CD14-positive monocyte (primary cell): ENCODE results near the gene PROSER1. TPM values are rescaled to one million over a fixed set of nuclear protein-coding genes. Genes with fewer than 3 reads are reported as not detected.
A peak's percentile ranks its signal among the peaks of the same experiment; 100 is the strongest.

Experiments
- DNase-seq, 3 donors: peaks; one replicate each; pipeline ENCODE4 v3.0.0-alpha.2; 2011 to 2022
- H2AFZ ChIP-seq: 2 replicates; pipeline ENCODE4 v1.6.0; 2012; ENCODE audit warnings: mild to moderate bottlenecking, low read depth, low read length, inconsistent platforms; ENCODE audit not compliant: insufficient read depth, poor library complexity, severe bottlenecking
- H3K27ac ChIP-seq, 2 donors: 1 replicate in 1 of 2; 2 replicates in 1 of 2; pipeline ENCODE4 v1.5.1; 2012 to 2013; ENCODE audit warnings: low read length in 2 of 2, control low read depth in 1 of 2, inconsistent platforms in 1 of 2, low read depth in 1 of 2, mild to moderate bottlenecking in 1 of 2
- H3K27me3 ChIP-seq, 2 donors: one replicate each; pipeline versions ENCODE4 v1.6.0 to v1.6.1; 2011 to 2013; ENCODE audit warnings: low read length in 2 of 2; ENCODE audit not compliant: control insufficient read depth in 2 of 2, insufficient read depth in 2 of 2
- H3K36me3 ChIP-seq, 2 donors: replicated peaks in 1 of 2; 1 replicate in 1 of 2; 2 replicates in 1 of 2; pipeline versions ENCODE4 v1.5.1 to v1.6.1; 2012 to 2013; ENCODE audit warnings: low read length in 2 of 2, control low read depth in 1 of 2, inconsistent platforms in 1 of 2, mild to moderate bottlenecking in 1 of 2; ENCODE audit not compliant: insufficient read depth in 2 of 2, control insufficient read depth in 1 of 2
- H3K4me1 ChIP-seq, 2 donors: 1 replicate in 1 of 2; 2 replicates in 1 of 2; pipeline versions ENCODE4 v1.5.1 to v1.6.1; 2012 to 2013; ENCODE audit warnings: low read length in 2 of 2, control low read depth in 1 of 2, inconsistent platforms in 1 of 2, mild to moderate bottlenecking in 1 of 2, moderate library complexity in 1 of 2; ENCODE audit not compliant: insufficient read depth in 2 of 2, control insufficient read depth in 1 of 2
- H3K4me2 ChIP-seq: replicated peaks from 2 replicates; pipeline ENCODE3; 2012; ENCODE audit warnings: low read length, moderate library complexity, mild to moderate bottlenecking; ENCODE audit not compliant: poor library complexity, severe bottlenecking; ENCODE audit errors: extremely low read depth
- H3K4me3 ChIP-seq, 3 experiments: fragments of 200-600 bp in 1 of 3; sonication (generic) in 1 of 3; replicated peaks in 1 of 3; 1 replicate in 2 of 3; 2 replicates in 1 of 3; pipeline ENCODE4 v1.5.1; 2011 to 2013; ENCODE audit warnings: low read length in 3 of 3, mild to moderate bottlenecking in 3 of 3, control low read depth in 2 of 3, low read depth in 2 of 3, inconsistent platforms in 1 of 3, moderate library complexity in 1 of 3
- H3K79me2 ChIP-seq: 2 replicates; pipeline ENCODE4 v1.6.0; 2012; ENCODE audit warnings: mild to moderate bottlenecking, control low read depth, inconsistent platforms, low read length, moderate library complexity; ENCODE audit not compliant: insufficient read depth
- H3K9ac ChIP-seq: 2 replicates; pipeline ENCODE4 v1.6.0; 2017; ENCODE audit warnings: low read length, mild to moderate bottlenecking; ENCODE audit not compliant: insufficient read depth, poor library complexity, severe bottlenecking
- H3K9me3 ChIP-seq, 2 donors: replicated peaks in 1 of 2; 1 replicate in 1 of 2; 2 replicates in 1 of 2; pipeline versions ENCODE4 v1.5.1 to v1.6.1; 2012 to 2013; ENCODE audit warnings: low read length in 2 of 2, control low read depth in 1 of 2; ENCODE audit not compliant: control insufficient read depth in 1 of 2, insufficient read depth in 1 of 2
- H4K20me1 ChIP-seq: 2 replicates; pipeline ENCODE4 v1.6.0; 2012; ENCODE audit warnings: mild to moderate bottlenecking, low read length, control low read depth, moderate library complexity; ENCODE audit not compliant: insufficient read depth
- H3K27ac Mint-ChIP-seq, 7 donors: one replicate each; pipeline ENCODE4 v1.8.0; 2020; ENCODE audit warnings: mild to moderate bottlenecking in 7 of 7, mixed read lengths in 7 of 7, moderate library complexity in 6 of 7, inconsistent platforms in 2 of 7
- H3K27me3 Mint-ChIP-seq, 3 donors: one replicate each; pipeline ENCODE4 v1.8.0; 2021 to 2022; ENCODE audit warnings: low read depth in 3 of 3, mild to moderate bottlenecking in 3 of 3, mixed read lengths in 3 of 3, moderate library complexity in 3 of 3, inconsistent platforms in 1 of 3
- H3K36me3 Mint-ChIP-seq, 2 donors: one replicate each; pipeline ENCODE4 v1.8.0; 2020; ENCODE audit warnings: mixed read lengths in 2 of 2, inconsistent platforms in 1 of 2, mild to moderate bottlenecking in 1 of 2
- H3K4me1 Mint-ChIP-seq: one replicate; pipeline ENCODE4 v1.8.0; 2020; ENCODE audit warnings: mild to moderate bottlenecking, mixed read lengths
- H3K4me3 Mint-ChIP-seq, 2 donors: one replicate each; pipeline ENCODE4 v1.8.0; 2020; ENCODE audit warnings: mild to moderate bottlenecking in 2 of 2, mixed read lengths in 2 of 2, moderate library complexity in 1 of 2
- H3K9me3 Mint-ChIP-seq, 7 donors: one replicate each; pipeline ENCODE4 v1.8.0; 2020 to 2022; ENCODE audit warnings: mixed read lengths in 7 of 7, mild to moderate bottlenecking in 6 of 7, moderate library complexity in 6 of 7, inconsistent platforms in 2 of 7
- WGBS: methylation state at CpG from one replicate; pipeline ENCODE4 v1.1.5; 2013; ENCODE audit warnings: missing lambda C conversion rate; ENCODE audit not compliant: insufficient coverage; 5-methylcytosine and 5-hydroxymethylcytosine counted together
- intact Hi-C, 2 donors: fragments of 100-400 bp; cut with micrococcal nuclease; formaldehyde crosslinking; loops; one replicate each; pipeline versions ENCODE4 v1.15.0 to v1.15.1; 2023
- polyA plus RNA-seq, 3 donors: library from polyadenylated mRNA; depleted of rRNA in 1 of 3; unstranded in 2 of 3; stranded (reverse) in 1 of 3; fragments of 300-500 nt in 2 of 3; fragments of >200 nt in 1 of 3; fragmentation: Illumina TruSeq in 2 of 3; gene quantifications; 1 replicate in 2 of 3; 2 replicates in 1 of 3; pipeline ENCODE4 v1.2.3, GENCODE V29; 2012 to 2021
- TF ChIP-seq, protein P1 (sequence below): fragments of 200-600 bp; IDR thresholded peaks from one replicate; pipeline ENCODE4 v1.8.0; 2022; ENCODE audit warnings: antibody characterized with exemption, mild to moderate bottlenecking

The PROSER1 gene
- polyA plus RNA-seq, 3 donors: 4.6 to 28.5 (median 9.1) TPM

DNA sequence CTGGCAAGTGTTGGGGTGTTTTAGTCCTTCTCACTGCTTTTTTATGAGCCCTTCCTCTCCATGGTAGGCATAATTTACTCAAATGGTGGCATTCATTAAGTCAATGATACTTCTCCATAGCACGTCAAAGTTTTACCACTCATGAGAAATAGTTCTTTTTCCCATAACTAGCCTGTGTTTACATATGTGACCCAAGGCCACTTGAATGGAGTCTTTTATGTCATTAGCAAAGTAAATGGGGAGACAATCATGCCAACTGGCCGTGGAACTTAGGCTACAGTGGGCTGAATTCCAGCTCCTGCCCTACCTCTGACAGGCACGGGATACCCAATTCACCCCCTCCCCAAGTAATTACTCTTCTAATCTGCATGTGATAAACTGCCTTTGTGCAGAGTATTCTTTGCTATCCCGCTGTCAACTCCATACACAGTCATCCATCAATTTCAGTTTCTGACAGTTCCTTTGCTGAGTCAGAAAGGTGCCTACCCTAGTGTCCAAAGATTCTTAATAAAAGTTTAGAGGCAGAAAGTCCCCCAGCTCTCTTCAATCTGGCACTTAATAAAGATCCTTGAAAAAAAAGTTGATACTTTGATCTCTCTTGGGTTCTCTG is 16.9 kb downstream of the PROSER1 start:
- Histone ChIP-seq H4K20me1 (no peaks in the 10 kb centered on the region), H3K4me1 (no peaks in the 10 kb centered on the region), H3K4me3 (no peak overlapping the region), H3K27ac (no peak overlapping the region), H2AFZ (no peak overlapping the region), H3K79me2 (no peaks in the 10 kb centered on the region), H3K36me3 (peaks cover 78 to 96% of the 10 kb centered on the region in 2 donors), H3K4me2 (no peak overlapping the region), H3K9ac (no peak overlapping the region), H3K9me3 (no peaks in the 10 kb centered on the region), H3K27me3 (no peaks in the 10 kb centered on the region)
- TF ChIP-seq, protein P1, sequence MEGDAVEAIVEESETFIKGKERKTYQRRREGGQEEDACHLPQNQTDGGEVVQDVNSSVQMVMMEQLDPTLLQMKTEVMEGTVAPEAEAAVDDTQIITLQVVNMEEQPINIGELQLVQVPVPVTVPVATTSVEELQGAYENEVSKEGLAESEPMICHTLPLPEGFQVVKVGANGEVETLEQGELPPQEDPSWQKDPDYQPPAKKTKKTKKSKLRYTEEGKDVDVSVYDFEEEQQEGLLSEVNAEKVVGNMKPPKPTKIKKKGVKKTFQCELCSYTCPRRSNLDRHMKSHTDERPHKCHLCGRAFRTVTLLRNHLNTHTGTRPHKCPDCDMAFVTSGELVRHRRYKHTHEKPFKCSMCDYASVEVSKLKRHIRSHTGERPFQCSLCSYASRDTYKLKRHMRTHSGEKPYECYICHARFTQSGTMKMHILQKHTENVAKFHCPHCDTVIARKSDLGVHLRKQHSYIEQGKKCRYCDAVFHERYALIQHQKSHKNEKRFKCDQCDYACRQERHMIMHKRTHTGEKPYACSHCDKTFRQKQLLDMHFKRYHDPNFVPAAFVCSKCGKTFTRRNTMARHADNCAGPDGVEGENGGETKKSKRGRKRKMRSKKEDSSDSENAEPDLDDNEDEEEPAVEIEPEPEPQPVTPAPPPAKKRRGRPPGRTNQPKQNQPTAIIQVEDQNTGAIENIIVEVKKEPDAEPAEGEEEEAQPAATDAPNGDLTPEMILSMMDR: no peak
- no peaks in the 10 kb centered on the region for H3K9me3 Mint-ChIP-seq
- H3K27me3 Mint-ChIP-seq: no peaks in the 10 kb centered on the region
- 92% methylated on average over 2 of the region's 4 CpGs for WGBS
- peak overlapping the region in 1 of 7 donors; percentile 26 for H3K27ac Mint-ChIP-seq
- H3K36me3 Mint-ChIP-seq: peaks cover 74 to 90% of the 10 kb centered on the region in 2 donors
- no peak for DNase-seq
- intact Hi-C loops: no loop called here
- no peaks in the 10 kb centered on the region for H3K4me1 Mint-ChIP-seq
- no peak overlapping the region for H3K4me3 Mint-ChIP-seq

DNA sequence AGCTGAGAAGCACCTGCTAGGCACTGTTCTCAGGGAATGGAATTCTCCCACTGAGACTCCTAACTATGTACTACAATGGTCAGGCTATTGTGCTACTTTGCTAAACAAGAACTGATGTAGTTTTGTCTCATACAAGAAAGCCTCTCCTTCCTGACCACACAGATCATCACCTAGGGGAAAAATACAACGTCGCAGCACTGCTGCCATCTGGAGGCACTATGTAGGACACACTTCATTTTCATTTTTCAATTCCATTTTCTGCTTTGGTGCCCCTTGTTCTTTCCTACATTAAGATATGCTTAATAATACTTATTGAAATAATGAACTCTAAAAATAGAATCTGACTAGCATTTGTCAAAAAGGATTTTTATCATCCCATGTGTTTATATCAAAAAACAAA is 21.1 kb downstream of the PROSER1 start:
- no peaks in the 10 kb centered on the region for H3K79me2 ChIP-seq
- H4K20me1 ChIP-seq: no peaks in the 10 kb centered on the region
- DNase-seq: no peak
- H3K9ac ChIP-seq: no peak overlapping the region
- intact Hi-C loops: no loop called here
- no peak overlapping the region for H3K27ac ChIP-seq
- no peaks in the 10 kb centered on the region for H3K27me3 ChIP-seq
- H3K4me1 Mint-ChIP-seq: no peaks in the 10 kb centered on the region
- H3K9me3 ChIP-seq: no peaks in the 10 kb centered on the region
- H3K4me3 Mint-ChIP-seq: no peak overlapping the region
- no peak overlapping the region for H3K4me2 ChIP-seq
- peaks cover 0 to 2% (median 0%) of the 10 kb centered on the region in 7 donors for H3K9me3 Mint-ChIP-seq
- no peak overlapping the region for H3K4me3 ChIP-seq
- no peak overlapping the region for H2AFZ ChIP-seq
- H3K4me1 ChIP-seq: no peaks in the 10 kb centered on the region
- peaks cover 81 to 96% of the 10 kb centered on the region in 2 donors for H3K36me3 ChIP-seq
- 11% methylated on average over 2 of the region's 2 CpGs for WGBS
- H3K36me3 Mint-ChIP-seq: peaks cover 77 to 85% of the 10 kb centered on the region in 2 donors
- no peak overlapping the region for H3K27ac Mint-ChIP-seq
- H3K27me3 Mint-ChIP-seq: no peaks in the 10 kb centered on the region
- TF ChIP-seq, protein P1: peak; percentile 27
